ENCODE data around the gene CCDC12. TPM values are rescaled to one million over a fixed set of nuclear protein-coding genes. Genes with fewer than 3 reads are reported as not detected.

CCDC12 gene
- total RNA-seq, 1 experiment from 2014 or later: 44.2 TPM

DNA sequence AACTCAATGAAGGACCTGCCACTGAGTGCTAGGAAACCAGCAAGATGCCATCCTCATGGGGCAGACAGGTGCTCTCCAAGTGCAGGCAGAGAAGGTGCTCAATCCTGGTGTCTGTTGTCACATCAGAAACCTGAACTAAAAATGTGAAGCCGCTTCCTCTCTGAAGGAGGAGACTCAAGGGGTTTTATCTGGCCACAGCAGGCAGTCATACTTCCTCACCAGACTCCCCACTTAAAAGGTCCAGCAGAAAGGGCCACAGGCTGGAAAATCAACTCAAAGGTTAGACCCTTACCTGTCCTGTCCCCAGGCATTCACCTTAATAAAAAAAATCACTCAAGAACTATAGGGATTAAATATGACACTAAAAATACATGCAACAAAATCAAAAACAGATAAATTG is 4.8 kb downstream of the CCDC12 start:
- H4K20me1 ChIP-seq (ENCODE audit: low read length): peaks cover 80% of the 10 kb centered on the region
- CTCF ChIA-PET: no interaction called here
- ATAC-seq: no peak

GRCh38 chr3:46971151-46971550 is 5.4 kb downstream of the CCDC12 start:
- Histone ChIP-seq H3K4me2 (ENCODE audit: low read length) (no peak overlapping the region), H3K27me3 (ENCODE audit: low read length) (no peaks in the 10 kb centered on the region), H3K9me3 (ENCODE audit: low read length) (no peaks in the 10 kb centered on the region), H3K4me3 (ENCODE audit: low read length) (no peak overlapping the region), H4K20me1 (ENCODE audit: low read length) (peaks cover 84% of the 10 kb centered on the region), H3K4me1 (ENCODE audit: insufficient read depth, low read length) (peaks cover 7% of the 10 kb centered on the region; the same call in 1 of the 2 replicates), H3K9me2 (replicated peaks; ENCODE audit: low read length) (no peaks in the 10 kb centered on the region), H3K36me3 (ENCODE audit: low read depth, low read length) (peaks cover 8% of the 10 kb centered on the region; the same call in 1 of the 2 replicates), H3K79me2 (ENCODE audit: low read length) (peaks cover 100% of the 10 kb centered on the region), H3K9ac (ENCODE audit: low read length) (no peak overlapping the region), H3K27ac (ENCODE audit: low read length) (no peak overlapping the region), H2AFZ (ENCODE audit: low read length) (no peak overlapping the region), H3F3A (ENCODE audit: low read length, unreplicated experiment) (no peaks in the 10 kb centered on the region)
- ATAC-seq (no peak), DNase-seq (no peak)
- ChIA-PET CTCF (no interaction called here), POLR2A (ENCODE audit: unreplicated experiment) (no interaction called here)
- TF ChIP-seq, protein P1, sequence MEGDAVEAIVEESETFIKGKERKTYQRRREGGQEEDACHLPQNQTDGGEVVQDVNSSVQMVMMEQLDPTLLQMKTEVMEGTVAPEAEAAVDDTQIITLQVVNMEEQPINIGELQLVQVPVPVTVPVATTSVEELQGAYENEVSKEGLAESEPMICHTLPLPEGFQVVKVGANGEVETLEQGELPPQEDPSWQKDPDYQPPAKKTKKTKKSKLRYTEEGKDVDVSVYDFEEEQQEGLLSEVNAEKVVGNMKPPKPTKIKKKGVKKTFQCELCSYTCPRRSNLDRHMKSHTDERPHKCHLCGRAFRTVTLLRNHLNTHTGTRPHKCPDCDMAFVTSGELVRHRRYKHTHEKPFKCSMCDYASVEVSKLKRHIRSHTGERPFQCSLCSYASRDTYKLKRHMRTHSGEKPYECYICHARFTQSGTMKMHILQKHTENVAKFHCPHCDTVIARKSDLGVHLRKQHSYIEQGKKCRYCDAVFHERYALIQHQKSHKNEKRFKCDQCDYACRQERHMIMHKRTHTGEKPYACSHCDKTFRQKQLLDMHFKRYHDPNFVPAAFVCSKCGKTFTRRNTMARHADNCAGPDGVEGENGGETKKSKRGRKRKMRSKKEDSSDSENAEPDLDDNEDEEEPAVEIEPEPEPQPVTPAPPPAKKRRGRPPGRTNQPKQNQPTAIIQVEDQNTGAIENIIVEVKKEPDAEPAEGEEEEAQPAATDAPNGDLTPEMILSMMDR (conservative IDR thresholded peaks at IDR 0.05; ENCODE audit: low read depth, low read length): no peak
- no peak for TF ChIP-seq EZH2phosphoT487 (IDR thresholded peaks at IDR 0.05; ENCODE audit: borderline replicate concordance, low read length)
- TF ChIP-seq EZH2 (IDR thresholded peaks at IDR 0.05; ENCODE audit: low read length, unreplicated experiment): no peak
- intact Hi-C loops (cut with micrococcal nuclease): no loop called here
- BruUV-seq (replicated peaks): no TSS peak

More for the DNA sequence above, 4.8 kb downstream of the CCDC12 start:
- Histone ChIP-seq H3K27ac (ENCODE audit: low read length) (no peak overlapping the region), H3K79me2 (ENCODE audit: low read length) (peaks cover 98% of the 10 kb centered on the region), H3K4me2 (ENCODE audit: low read length) (no peak overlapping the region), H3K4me3 (ENCODE audit: low read length) (no peak overlapping the region), H3K9me3 (ENCODE audit: low read length) (no peaks in the 10 kb centered on the region), H3K36me3 (ENCODE audit: low read depth, low read length) (peaks cover 8% of the 10 kb centered on the region; the same call in 1 of the 2 replicates), H3K4me1 (ENCODE audit: insufficient read depth, low read length) (peaks cover 7% of the 10 kb centered on the region; the same call in 1 of the 2 replicates), H3K9ac (ENCODE audit: low read length) (no peak overlapping the region), H2AFZ (ENCODE audit: low read length) (no peak overlapping the region), H3K9me2 (replicated peaks; ENCODE audit: low read length) (no peaks in the 10 kb centered on the region), H3K27me3 (ENCODE audit: low read length) (no peaks in the 10 kb centered on the region), H3F3A (ENCODE audit: low read length, unreplicated experiment) (no peaks in the 10 kb centered on the region)
- DNase-seq: no peak
- TF ChIP-seq EZH2 (IDR thresholded peaks at IDR 0.05; ENCODE audit: low read length, unreplicated experiment): no peak
- POLR2A ChIA-PET (ENCODE audit: unreplicated experiment): no interaction called here
- intact Hi-C loops (cut with micrococcal nuclease): no loop called here
- BruUV-seq (replicated peaks): no TSS peak

DNA sequence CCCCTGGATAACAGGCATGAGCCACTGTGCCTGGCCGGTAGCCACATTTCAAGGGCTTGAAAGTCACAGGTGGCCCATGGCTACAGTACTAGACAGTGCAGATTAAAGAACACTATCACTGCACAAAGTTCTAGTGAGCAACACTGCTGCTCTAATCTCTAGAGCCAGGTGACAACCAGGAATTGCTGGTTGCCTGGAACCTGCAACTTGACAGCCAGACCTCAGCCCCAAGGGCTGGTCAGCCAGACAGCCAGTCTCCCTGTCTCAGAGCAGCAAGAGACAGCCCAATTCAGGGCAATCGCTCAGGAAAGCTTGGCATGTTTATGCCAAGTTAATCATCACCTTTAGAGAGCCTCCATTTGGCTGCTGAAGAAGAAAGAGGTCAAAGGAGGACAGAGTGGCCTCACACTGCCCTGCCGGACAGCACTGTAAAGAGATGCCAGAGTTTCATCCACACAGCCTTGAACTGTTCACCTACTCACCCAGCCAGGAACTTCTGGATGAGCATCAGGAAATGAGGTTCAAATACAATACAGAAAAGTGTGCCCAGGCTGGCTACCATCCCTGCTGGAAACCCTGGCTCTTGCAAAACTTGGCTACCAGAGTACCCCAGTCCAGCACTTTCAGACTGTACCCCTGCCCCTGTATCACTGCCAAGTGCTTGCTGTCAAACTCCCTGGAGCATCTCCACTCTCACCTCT is 6.0 kb downstream of the CCDC12 start:
- POLR2A ChIA-PET (ENCODE audit: unreplicated experiment): no interaction called here
- intact Hi-C loops (cut with micrococcal nuclease): no loop called here
- Histone ChIP-seq H3K27me3 (ENCODE audit: low read length) (no peaks in the 10 kb centered on the region), H3K4me1 (ENCODE audit: insufficient read depth, low read length) (peaks cover 7% of the 10 kb centered on the region; the same call in 1 of the 2 replicates), H3K9me2 (replicated peaks; ENCODE audit: low read length) (no peaks in the 10 kb centered on the region), H3K36me3 (ENCODE audit: low read depth, low read length) (peaks cover 11% of the 10 kb centered on the region), H3K4me3 (ENCODE audit: low read length) (no peak overlapping the region), H2AFZ (ENCODE audit: low read length) (no peak overlapping the region), H4K20me1 (ENCODE audit: low read length) (peaks cover 88% of the 10 kb centered on the region), H3K4me2 (ENCODE audit: low read length) (no peak overlapping the region), H3K9ac (ENCODE audit: low read length) (no peak overlapping the region), H3F3A (ENCODE audit: low read length, unreplicated experiment) (no peaks in the 10 kb centered on the region), H3K9me3 (ENCODE audit: low read length) (no peaks in the 10 kb centered on the region), H3K27ac (ENCODE audit: low read length) (no peak overlapping the region), H3K79me2 (ENCODE audit: low read length) (peaks cover 100% of the 10 kb centered on the region)
- DNase-seq (no peak), ATAC-seq (no peak)
- TF ChIP-seq EZH2 (IDR thresholded peaks at IDR 0.05; ENCODE audit: low read length, unreplicated experiment): no peak
- no peak for TF ChIP-seq EZH2phosphoT487 (IDR thresholded peaks at IDR 0.05; ENCODE audit: borderline replicate concordance, low read length)
- TF ChIP-seq, protein P1 (conservative IDR thresholded peaks at IDR 0.05; ENCODE audit: low read depth, low read length): no peak
- no TSS peak for BruUV-seq (replicated peaks)
- CTCF ChIA-PET: no interaction called here
